OCI-LY1 (cell line): ENCODE results near the gene GC.

ENCODE experiments used
- H2AFZ ChIP-seq: fragments of 200-600 bp; sonication (generic), shearing (Covaris generic); 2 replicates; pipeline ENCODE4 v1.6.0; 2014; ENCODE audit warnings: antibody characterized with exemption, mild to moderate bottlenecking, low read length
- H3F3A ChIP-seq: fragments of 200-600 bp; sonication (generic), shearing (Covaris generic); 2 replicates; pipeline ENCODE4 v1.6.0; 2014; ENCODE audit warnings: mild to moderate bottlenecking, antibody characterized with exemption, low read length, moderate library complexity; ENCODE audit not compliant: insufficient read depth
- H3K27ac ChIP-seq: fragments of 200-600 bp; sonication (generic); 2 replicates; pipeline ENCODE4 v1.5.1; 2014; ENCODE audit warnings: low read length, mixed run types, mild to moderate bottlenecking, low read depth; ENCODE audit not compliant: poor library complexity, severe bottlenecking
- H3K27me3 ChIP-seq: fragments of 200-600 bp; sonication (generic); 2 replicates; pipeline ENCODE4 v1.6.0; 2014; ENCODE audit warnings: antibody characterized with exemption, mild to moderate bottlenecking, low read length, moderate library complexity; ENCODE audit not compliant: insufficient read depth
- H3K36me3 ChIP-seq: fragments of 200-600 bp; sonication (generic); 2 replicates; pipeline ENCODE4 v1.6.1; 2014; ENCODE audit warnings: mild to moderate bottlenecking, antibody characterized with exemption, low read length, moderate library complexity, mixed read lengths; ENCODE audit not compliant: insufficient read depth
- H3K4me1 ChIP-seq: fragments of 200-600 bp; sonication (generic); 2 replicates; pipeline ENCODE4 v1.5.1; 2014; ENCODE audit warnings: mild to moderate bottlenecking, low read length, moderate library complexity; ENCODE audit not compliant: insufficient read depth, severe bottlenecking
- H3K4me2 ChIP-seq: fragments of 200-600 bp; sonication (generic), shearing (Covaris generic); 2 replicates; pipeline ENCODE4 v1.6.1; 2014; ENCODE audit warnings: low read length
- H3K4me3 ChIP-seq: fragments of 200-600 bp; sonication (generic); 2 replicates; pipeline ENCODE4 v1.5.1; 2014; ENCODE audit warnings: low read length, low read depth, mild to moderate bottlenecking, mixed read lengths; ENCODE audit not compliant: poor library complexity, severe bottlenecking
- H3K79me2 ChIP-seq: fragments of 200-600 bp; shearing (Covaris generic); 2 replicates; pipeline ENCODE4 v1.6.1; 2016; ENCODE audit warnings: mixed run types, low read length, mixed read lengths; ENCODE audit not compliant: insufficient read depth
- H3K9ac ChIP-seq: fragments of 200-600 bp; sonication (generic), shearing (Covaris generic); 2 replicates; pipeline ENCODE4 v1.6.1; 2014; ENCODE audit warnings: mild to moderate bottlenecking, low read length, mixed read lengths
- H3K9me2 ChIP-seq: fragments of 200-600 bp; sonication (generic), shearing (Covaris generic); 2 replicates; pipeline ENCODE4 v1.6.1; 2014; ENCODE audit warnings: low read depth, mild to moderate bottlenecking, low read length, mixed read lengths
- H3K9me3 ChIP-seq: fragments of 200-600 bp; shearing (Covaris generic); 2 replicates; pipeline ENCODE4 v1.6.1; 2014; ENCODE audit warnings: low read length, mixed read lengths
- H4K20me1 ChIP-seq: fragments of 200-600 bp; sonication (generic), shearing (Covaris generic); 2 replicates; pipeline ENCODE4 v1.6.0; 2016; ENCODE audit warnings: mild to moderate bottlenecking, low read length; ENCODE audit not compliant: insufficient read depth
- EZH2 ChIP-seq: fragments of 200-600 bp; sonication (generic), shearing (Covaris generic); IDR thresholded peaks from 2 replicates; pipeline ENCODE4 v1.8.0; 2017; ENCODE audit warnings: borderline replicate concordance, mixed run types, mild to moderate bottlenecking, antibody characterized with exemption, low read length, moderate library complexity, mixed read lengths
- TF ChIP-seq, protein P1 (sequence below): fragments of 200-600 bp; sonication (generic), shearing (Covaris generic); IDR thresholded peaks from 2 replicates; pipeline ENCODE4 v1.5.1; 2017; ENCODE audit warnings: mild to moderate bottlenecking, antibody characterized with exemption, low read length, moderate library complexity, mixed read lengths

The GC gene

DNA sequence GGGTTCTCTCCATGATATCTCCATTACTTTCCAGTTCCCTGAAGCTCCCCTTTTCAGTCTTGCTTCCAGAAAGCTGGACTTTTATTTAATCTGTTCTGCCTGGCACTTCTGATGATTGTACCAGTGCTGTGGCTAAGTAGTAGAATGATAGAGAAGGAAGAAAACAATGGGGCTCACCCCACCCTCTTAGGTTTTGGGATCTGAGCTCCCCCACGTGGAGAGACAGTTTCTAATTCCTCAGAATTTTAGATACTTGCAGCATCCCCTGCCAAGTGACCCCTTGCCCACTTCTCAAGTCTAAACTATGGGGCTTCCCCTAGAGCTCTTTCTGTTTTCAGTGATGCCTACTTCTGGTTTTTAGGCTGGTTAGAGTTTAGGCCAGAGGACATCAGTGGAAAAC lies 73.9 kb downstream of the GC start:
- H3K4me3 ChIP-seq = no peak overlapping the region
- H3K27me3 ChIP-seq = no peaks in the 10 kb centered on the region
- H3K79me2 ChIP-seq = no peaks in the 10 kb centered on the region
- no peaks in the 10 kb centered on the region for H4K20me1 ChIP-seq
- no peaks in the 10 kb centered on the region for H3K9me3 ChIP-seq
- no peaks in the 10 kb centered on the region; the same call in 1 of the 2 replicates for H3F3A ChIP-seq
- no peak for TF ChIP-seq EZH2
- TF ChIP-seq, protein P1, sequence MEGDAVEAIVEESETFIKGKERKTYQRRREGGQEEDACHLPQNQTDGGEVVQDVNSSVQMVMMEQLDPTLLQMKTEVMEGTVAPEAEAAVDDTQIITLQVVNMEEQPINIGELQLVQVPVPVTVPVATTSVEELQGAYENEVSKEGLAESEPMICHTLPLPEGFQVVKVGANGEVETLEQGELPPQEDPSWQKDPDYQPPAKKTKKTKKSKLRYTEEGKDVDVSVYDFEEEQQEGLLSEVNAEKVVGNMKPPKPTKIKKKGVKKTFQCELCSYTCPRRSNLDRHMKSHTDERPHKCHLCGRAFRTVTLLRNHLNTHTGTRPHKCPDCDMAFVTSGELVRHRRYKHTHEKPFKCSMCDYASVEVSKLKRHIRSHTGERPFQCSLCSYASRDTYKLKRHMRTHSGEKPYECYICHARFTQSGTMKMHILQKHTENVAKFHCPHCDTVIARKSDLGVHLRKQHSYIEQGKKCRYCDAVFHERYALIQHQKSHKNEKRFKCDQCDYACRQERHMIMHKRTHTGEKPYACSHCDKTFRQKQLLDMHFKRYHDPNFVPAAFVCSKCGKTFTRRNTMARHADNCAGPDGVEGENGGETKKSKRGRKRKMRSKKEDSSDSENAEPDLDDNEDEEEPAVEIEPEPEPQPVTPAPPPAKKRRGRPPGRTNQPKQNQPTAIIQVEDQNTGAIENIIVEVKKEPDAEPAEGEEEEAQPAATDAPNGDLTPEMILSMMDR = no peak
- H3K4me2 ChIP-seq = no peak overlapping the region
- no peaks in the 10 kb centered on the region for H3K36me3 ChIP-seq
- H3K27ac ChIP-seq = no peak overlapping the region
- no peaks in the 10 kb centered on the region for H3K4me1 ChIP-seq
- H3K9ac ChIP-seq = no peak overlapping the region
- H3K9me2 ChIP-seq = no peaks in the 10 kb centered on the region
- no peak overlapping the region for H2AFZ ChIP-seq

DNA sequence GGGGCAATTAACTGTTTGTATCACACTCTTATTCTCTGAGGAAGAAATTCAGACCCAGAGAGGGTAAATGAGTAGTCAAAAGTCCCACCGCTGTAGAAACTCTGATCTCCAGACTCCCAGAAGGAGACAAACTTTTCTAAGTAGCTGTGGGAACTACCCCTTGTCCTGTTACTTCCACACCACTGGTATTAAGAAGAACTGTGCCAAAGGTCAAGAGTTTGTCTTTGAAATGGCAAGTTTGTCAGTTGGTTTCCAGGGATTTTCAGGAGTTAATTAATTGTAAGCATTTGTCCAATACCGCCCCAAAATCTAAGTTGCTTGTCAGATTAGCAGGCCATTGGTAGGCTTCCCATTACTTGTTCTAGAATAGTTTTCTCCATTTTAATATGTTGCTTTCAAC lies 85.7 kb downstream of the GC start:
- no peaks in the 10 kb centered on the region for H3K36me3 ChIP-seq

DNA sequence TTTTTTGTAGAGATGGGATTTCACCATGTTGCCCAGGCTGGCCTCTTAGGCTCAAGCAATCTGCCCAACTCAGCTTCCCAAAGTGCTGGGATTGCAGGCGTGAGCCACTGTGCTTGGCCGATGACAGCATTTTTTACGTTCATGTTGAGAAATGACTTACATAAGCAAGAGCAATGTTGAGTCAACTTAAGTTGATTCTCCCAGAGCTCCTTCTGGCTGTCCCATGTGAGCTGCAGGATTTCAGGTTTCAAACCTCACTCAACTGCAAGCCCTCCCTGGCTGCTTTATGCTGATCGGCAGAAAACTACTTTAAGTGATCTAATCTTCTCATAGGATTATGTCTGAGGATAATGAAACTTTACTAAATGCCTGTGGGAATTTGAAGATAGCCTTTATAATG lies 86.8 kb downstream of the GC start:
- no peaks in the 10 kb centered on the region for H4K20me1 ChIP-seq
- H3K9me3 ChIP-seq = no peaks in the 10 kb centered on the region
- no peaks in the 10 kb centered on the region for H3K79me2 ChIP-seq
- H3F3A ChIP-seq = no peaks in the 10 kb centered on the region
- no peaks in the 10 kb centered on the region for H3K36me3 ChIP-seq
- TF ChIP-seq, protein P1 = no peak
- TF ChIP-seq EZH2 = no peak
- H3K9me2 ChIP-seq = no peaks in the 10 kb centered on the region
- H3K27ac ChIP-seq = no peak overlapping the region
- H3K4me1 ChIP-seq = no peaks in the 10 kb centered on the region
- H3K4me2 ChIP-seq = no peak overlapping the region
- no peak overlapping the region for H3K9ac ChIP-seq
- no peaks in the 10 kb centered on the region for H3K27me3 ChIP-seq
- no peak overlapping the region for H2AFZ ChIP-seq
- no peak overlapping the region for H3K4me3 ChIP-seq

More for the DNA sequence above, 85.7 kb downstream of the GC start:
- no peaks in the 10 kb centered on the region for H3K9me3 ChIP-seq
- no peak for TF ChIP-seq EZH2
- TF ChIP-seq, protein P1 = no peak
- no peak overlapping the region for H3K9ac ChIP-seq
- no peaks in the 10 kb centered on the region for H3K27me3 ChIP-seq
- no peak overlapping the region for H3K4me3 ChIP-seq
- no peak overlapping the region for H3K4me2 ChIP-seq
- no peaks in the 10 kb centered on the region for H3K9me2 ChIP-seq
- H3K27ac ChIP-seq = no peak overlapping the region
- no peaks in the 10 kb centered on the region for H3K79me2 ChIP-seq
- H4K20me1 ChIP-seq = no peaks in the 10 kb centered on the region
- H3F3A ChIP-seq = no peaks in the 10 kb centered on the region
- no peak overlapping the region for H2AFZ ChIP-seq
- H3K4me1 ChIP-seq = no peaks in the 10 kb centered on the region
